HG03045 (cell line): ENCODE data around the gene AAK1.
A peak's percentile ranks its signal among the peaks of the same experiment; 100 is the strongest.
"Not testable (repeated sequence)": the region's sequence is repeated elsewhere in the genome, so short reads cannot be mapped to it uniquely, and the experiment has no call there.

Source experiments
- ATAC-seq: cut with Tn5 transposase; IDR thresholded peaks from one replicate; pipeline ENCODE4 v1.9.1; 2021; ENCODE audit warnings: mild to moderate bottlenecking, moderate library complexity; ENCODE audit not compliant: unreplicated experiment

AAK1 gene

GRCh38 chr2:69576880-69577279, 66.7 kb downstream of the AAK1 start:
- ATAC-seq, result no peak

GRCh38 chr2:69575926-69576325, 67.6 kb downstream of the AAK1 start:
- no peak for ATAC-seq

- not testable (repeated sequence) for ATAC-seq
These were observed 68.2 kb downstream of the AAK1 start for GRCh38 chr2:69575371-69575770.

- ATAC-seq, result no peak
These were observed 70.9 kb downstream of the AAK1 start for GRCh38 chr2:69572641-69573040.

GRCh38 chr2:69571189-69571588, 72.3 kb downstream of the AAK1 start:
- no peak for ATAC-seq

- ATAC-seq, result no peak
These were observed 73.1 kb downstream of the AAK1 start for GRCh38 chr2:69570474-69570873.

- ATAC-seq, result no peak
These were observed 75.6 kb downstream of the AAK1 start for GRCh38 chr2:69567909-69568300.

- ATAC-seq, result no peak
These were observed 76.2 kb downstream of the AAK1 start for GRCh38 chr2:69567157-69567908.

- no peak for ATAC-seq
These were observed 76.9 kb downstream of the AAK1 start for GRCh38 chr2:69566669-69567068.

GRCh38 chr2:69565431-69565839, 78.1 kb downstream of the AAK1 start:
- ATAC-seq, result peak; percentile 65

GRCh38 chr2:69564604-69565003, 78.9 kb downstream of the AAK1 start:
- ATAC-seq, result no peak

GRCh38 chr2:69563021-69563420, 80.5 kb downstream of the AAK1 start:
- ATAC-seq, result no peak

- ATAC-seq, result no peak
These were observed 82.4 kb downstream of the AAK1 start for GRCh38 chr2:69561101-69561500.

GRCh38 chr2:69560147-69560482, 83.4 kb downstream of the AAK1 start:
- no peak for ATAC-seq

- no peak for ATAC-seq
These were observed 83.9 kb downstream of the AAK1 start for GRCh38 chr2:69559442-69560146.

GRCh38 chr2:69556008-69556407, 87.5 kb downstream of the AAK1 start:
- ATAC-seq, result no peak

GRCh38 chr2:69554981-69555380, 88.6 kb downstream of the AAK1 start:
- ATAC-seq, result no peak

GRCh38 chr2:69554568-69554967, 89.0 kb downstream of the AAK1 start:
- no peak for ATAC-seq

- no peak for ATAC-seq
These were observed 89.5 kb downstream of the AAK1 start for GRCh38 chr2:69553991-69554390.

- not testable (repeated sequence) for ATAC-seq
These were observed 93.0 kb downstream of the AAK1 start for GRCh38 chr2:69550511-69550910.

GRCh38 chr2:69549421-69549820, 94.1 kb downstream of the AAK1 start:
- no peak for ATAC-seq

GRCh38 chr2:69547984-69548715, 95.4 kb downstream of the AAK1 start:
- ATAC-seq, result no peak
